ENCODE measurements around the gene COL11A2.

Gene COL11A2

DNA sequence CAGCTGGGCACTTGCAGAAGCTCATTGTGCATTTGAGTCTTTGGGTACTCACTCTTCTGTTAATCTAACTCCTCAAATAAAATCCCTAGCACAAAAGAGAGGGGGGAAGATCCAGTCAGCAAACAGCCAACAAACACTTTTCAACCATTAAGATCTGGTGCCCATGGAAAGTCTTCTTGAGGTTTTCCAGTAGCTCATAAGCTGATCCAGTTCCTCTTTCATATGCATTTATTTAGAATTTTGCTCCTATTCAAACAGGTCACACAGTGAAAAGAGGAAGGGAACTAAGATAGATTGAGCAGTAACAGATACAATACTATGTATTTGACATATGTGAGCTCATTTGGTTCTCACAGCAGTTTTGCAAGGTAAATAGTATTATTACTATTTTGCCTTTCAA, 77.9 kb downstream of the COL11A2 start:
- no peak for DNase-seq

DNA sequence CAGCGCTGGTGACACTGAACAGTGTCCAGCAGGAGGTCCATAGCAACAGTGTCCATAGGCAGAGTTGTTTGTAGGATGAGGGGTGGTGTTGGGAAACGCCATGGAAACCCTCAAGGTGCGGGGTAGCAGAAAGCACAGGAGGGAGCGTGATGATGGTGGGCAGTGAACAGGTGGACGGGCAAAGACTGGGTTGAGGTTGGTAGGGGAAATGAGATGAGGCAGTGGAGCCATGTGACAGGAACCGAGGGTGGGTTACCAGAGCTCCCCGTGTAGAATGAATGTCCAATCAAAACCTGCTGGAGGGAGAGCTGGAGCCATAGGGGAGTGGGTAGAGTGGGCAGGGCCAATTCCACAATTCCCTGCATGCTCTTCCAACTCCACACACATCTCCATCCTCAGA, 78.5 kb downstream of the COL11A2 start:
- no peak for DNase-seq
